Retinal pigment epithelial cell (primary cell): ENCODE results near the gene SLC7A14.

ENCODE experiments used
- DNase-seq: peaks from one replicate; pipeline ENCODE4 v3.0.0-alpha.2; 2010; ENCODE audit warnings: low read depth
- H3K4me3 ChIP-seq: 2 replicates; pipeline ENCODE4 v1.5.1; 2011; ENCODE audit warnings: mild to moderate bottlenecking, low read length, control low read depth, moderate library complexity
- TF ChIP-seq, protein P1 (sequence below): conservative IDR thresholded peaks from 2 replicates; pipeline ENCODE4 v1.5.1; 2011; ENCODE audit warnings: low read depth, low read length, control low read depth, inconsistent platforms

Gene SLC7A14

DNA sequence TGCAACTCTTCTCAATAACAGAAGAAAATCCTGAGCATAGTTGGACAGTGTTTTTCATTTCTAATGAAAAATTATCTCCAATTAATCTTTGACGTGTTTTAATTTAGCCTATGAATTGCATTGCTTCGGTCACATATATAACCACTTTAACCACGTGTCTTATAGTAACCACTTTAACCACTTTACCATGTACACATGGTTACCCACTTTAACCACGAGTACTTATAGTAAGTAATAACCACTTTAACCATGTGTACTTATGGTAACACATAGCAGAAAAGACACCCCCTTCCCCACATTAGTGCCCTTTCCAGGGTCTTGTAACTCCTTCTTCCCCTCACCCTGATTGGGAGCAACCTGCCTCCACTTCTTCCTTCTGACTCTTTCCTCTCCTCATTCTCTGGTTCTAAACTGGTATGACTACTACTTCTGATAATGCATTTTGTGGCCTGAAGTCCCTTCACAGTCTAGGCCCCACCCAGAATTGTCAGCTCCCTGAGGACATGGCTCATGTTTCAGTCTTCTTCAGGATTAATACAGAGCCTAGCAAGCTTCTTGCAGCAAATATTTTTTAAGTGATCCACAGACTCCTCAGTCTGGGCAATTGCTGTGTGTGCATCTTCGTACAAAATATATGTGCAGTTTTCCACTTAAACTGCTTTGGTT lies 25.0 kb downstream of the SLC7A14 start:
- TF ChIP-seq, protein P1, sequence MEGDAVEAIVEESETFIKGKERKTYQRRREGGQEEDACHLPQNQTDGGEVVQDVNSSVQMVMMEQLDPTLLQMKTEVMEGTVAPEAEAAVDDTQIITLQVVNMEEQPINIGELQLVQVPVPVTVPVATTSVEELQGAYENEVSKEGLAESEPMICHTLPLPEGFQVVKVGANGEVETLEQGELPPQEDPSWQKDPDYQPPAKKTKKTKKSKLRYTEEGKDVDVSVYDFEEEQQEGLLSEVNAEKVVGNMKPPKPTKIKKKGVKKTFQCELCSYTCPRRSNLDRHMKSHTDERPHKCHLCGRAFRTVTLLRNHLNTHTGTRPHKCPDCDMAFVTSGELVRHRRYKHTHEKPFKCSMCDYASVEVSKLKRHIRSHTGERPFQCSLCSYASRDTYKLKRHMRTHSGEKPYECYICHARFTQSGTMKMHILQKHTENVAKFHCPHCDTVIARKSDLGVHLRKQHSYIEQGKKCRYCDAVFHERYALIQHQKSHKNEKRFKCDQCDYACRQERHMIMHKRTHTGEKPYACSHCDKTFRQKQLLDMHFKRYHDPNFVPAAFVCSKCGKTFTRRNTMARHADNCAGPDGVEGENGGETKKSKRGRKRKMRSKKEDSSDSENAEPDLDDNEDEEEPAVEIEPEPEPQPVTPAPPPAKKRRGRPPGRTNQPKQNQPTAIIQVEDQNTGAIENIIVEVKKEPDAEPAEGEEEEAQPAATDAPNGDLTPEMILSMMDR: no peak

DNA sequence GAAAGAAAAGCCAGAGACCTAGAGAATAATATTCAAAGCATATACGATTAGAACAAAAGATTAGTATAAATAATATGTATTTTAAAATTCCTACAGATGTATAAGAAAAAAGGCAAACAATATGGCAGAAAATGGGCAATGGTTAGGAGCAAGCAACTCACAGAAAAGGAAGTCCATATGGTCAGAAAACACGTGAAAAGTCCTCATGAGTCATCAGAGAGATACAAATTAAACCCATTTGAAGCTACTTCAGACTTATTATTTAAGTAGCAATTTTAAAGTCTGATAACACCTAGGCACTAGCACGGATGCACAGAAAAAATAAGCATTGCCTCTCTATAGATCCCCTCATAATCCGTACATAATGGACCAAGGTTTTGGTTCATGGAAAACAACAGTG lies 25.6 kb downstream of the SLC7A14 start:
- no peak overlapping the region for H3K4me3 ChIP-seq
- DNase-seq: no peak
- TF ChIP-seq, protein P1: no peak

More for the DNA sequence above, 25.0 kb downstream of the SLC7A14 start:
- DNase-seq: no peak
- H3K4me3 ChIP-seq: no peak overlapping the region

DNA sequence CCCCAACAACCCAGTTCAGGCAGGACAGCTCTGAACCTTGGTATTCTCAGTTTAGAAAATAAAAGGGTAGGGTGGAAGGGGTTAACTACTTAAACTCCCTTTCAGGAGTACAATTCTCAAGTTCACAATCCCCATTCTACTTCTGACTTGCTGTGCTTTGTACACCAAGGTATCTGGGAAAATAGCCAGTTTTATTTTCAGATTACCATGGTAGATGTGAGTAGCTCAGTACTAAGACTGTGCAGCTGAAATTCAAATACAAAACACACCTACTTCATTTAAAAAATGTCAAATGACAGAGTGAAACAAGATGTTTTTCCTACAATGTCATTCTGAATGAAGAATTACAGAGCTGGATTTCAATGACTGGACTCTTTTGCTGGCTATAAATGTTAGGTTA lies 27.4 kb downstream of the SLC7A14 start:
- TF ChIP-seq, protein P1: no peak
- DNase-seq: no peak

DNA sequence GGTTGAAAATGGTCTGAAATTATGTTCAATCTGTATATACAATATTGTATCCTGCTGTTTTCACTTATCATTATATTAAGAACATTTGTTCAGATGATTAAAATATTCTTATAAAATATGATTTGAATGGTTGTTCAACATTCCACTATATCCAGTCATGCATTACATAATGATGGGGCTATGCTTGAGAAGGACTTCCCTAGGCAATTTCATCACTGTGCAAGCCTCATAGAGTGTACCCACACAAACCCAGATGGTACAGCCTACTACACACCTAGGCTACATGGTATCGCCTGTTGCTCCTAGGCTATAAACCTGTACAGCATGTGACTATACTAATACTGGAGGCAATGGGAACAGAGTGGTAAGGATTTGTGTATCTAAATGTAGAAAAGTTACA lies 30.5 kb downstream of the SLC7A14 start:
- H3K4me3 ChIP-seq: no peak overlapping the region
- TF ChIP-seq, protein P1: no peak

More for the DNA sequence above, 27.4 kb downstream of the SLC7A14 start:
- H3K4me3 ChIP-seq: no peak overlapping the region

DNA sequence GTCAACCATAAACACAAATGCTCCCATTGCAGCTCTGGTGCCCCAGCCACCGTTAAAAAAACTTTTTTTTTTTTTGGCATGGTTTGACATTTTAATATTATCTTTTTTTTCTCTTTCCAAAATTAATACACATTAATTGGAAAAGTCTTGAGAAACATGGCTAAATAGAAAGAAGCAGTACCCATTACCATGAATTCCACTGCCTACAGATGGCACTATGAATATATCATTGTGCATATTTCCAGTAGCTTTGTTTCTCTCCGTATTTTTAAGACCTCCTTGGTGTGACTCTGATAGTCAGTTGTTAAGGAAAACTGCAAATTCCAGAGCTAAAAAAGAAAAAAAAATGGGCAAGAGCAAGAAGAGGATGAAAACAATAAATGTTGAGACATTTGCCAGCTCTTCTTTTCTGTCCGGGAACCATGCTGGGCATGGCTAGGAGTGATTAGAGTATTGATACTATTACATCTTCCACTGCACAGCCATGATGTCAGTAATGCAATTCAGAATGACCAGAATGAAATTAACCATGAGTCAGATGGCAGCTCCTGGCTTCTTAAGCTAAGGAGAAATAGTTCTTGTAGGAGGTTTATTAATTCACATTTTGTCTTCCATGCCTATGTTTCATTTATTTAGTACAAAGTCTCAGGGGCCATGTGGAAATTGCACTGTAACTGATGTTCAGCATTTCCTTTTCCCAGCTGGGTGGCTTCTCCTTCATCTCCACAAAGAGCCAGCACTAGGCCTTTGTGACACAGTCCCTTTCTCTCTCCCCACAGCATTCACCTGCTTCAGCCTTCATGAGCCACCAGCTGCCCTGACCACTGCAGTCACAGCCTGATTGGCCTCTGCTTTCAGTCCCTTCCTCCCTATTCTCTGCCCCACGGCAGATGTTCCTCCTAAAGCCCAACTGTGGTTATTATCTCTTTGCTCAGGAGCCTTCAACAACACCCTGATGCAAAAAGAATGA lies 31.8 kb downstream of the SLC7A14 start:
- TF ChIP-seq, protein P1: no peak
- DNase-seq: no peak
- H3K4me3 ChIP-seq: no peak overlapping the region

More for the DNA sequence above, 30.5 kb downstream of the SLC7A14 start:
- no peak for DNase-seq

DNA sequence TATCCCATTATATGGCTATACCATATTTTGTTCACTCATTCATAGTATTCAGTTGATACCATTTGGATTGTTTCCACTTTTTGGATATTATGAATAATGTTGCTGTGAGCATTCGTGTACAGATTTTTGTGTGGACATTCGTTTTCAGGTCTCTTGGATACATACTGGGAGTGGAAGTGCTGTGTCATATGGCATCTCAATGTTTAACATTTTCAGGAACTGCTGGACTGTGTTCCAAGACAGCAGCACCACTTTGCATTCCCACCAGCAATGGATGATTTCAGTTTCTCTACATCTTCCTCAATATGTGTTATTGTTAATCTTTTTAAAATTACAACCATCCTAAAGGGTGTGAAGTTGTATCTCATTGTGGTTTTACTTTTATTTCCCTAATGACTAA lies 34.6 kb downstream of the SLC7A14 start:
- no peak overlapping the region for H3K4me3 ChIP-seq
- DNase-seq: no peak

More for the DNA sequence above, 34.6 kb downstream of the SLC7A14 start:
- TF ChIP-seq, protein P1: no peak
